GM18873 (cell line): ENCODE results near the gene ARHGAP24.
"Not testable (repeated sequence)": the region's sequence is repeated elsewhere in the genome, so short reads cannot be mapped to it uniquely, and the experiment has no call there.

Experiments used
- ATAC-seq: cut with Tn5 transposase; IDR thresholded peaks from one replicate; pipeline ENCODE4 v1.9.1; 2021; ENCODE audit warnings: mild to moderate bottlenecking, moderate library complexity, moderate number of reproducible peaks; ENCODE audit not compliant: unreplicated experiment, low FRiP score

Gene ARHGAP24

GRCh38 chr4:85829276-85830051 lies 354.5 kb downstream of the ARHGAP24 start:
- ATAC-seq, result no peak

DNA sequence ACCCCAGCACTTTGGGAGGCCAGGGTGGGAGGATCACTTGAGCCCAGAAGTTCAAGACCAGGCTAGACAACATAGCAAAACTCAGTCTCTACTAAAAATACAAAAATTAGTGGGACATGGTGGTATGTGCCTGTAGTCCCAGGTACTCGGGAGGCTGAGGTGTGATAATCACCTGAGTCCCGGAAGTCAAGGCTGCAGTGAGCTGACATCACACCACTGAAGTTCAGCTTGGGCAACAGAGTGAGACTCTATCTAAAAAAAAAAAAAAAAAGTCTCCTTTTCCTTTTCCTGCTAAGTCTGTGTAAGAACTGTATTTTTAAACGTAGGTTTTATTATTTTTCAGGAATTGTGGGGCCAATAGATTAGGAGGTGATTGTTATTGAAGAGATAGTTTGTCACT lies 356.7 kb downstream of the ARHGAP24 start:
- no peak for ATAC-seq

DNA sequence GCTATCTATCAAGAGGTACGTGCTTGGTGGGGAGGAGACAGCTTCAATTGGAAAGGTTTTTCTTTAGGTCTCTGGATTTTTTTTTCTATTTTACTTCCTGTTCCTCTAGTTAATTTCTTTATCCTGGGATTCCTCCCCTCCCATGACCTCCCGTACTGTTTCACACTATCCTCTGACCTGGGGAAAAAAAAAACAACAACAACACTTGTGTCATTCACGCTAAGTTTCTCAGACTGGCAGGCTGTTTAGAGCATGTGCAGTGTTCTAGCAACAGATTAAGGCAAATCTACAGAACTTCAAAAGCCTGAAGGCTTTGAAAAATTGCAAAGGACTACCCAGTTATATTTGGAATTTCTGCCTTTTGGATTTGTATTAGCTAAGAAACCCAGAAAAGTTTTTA lies 358.4 kb downstream of the ARHGAP24 start:
- ATAC-seq, result no peak

- ATAC-seq, result no peak
Observed at GRCh38 chr4:85834934-85835333, 360.0 kb downstream of the ARHGAP24 start.

GRCh38 chr4:85836588-85837438 lies 361.9 kb downstream of the ARHGAP24 start:
- ATAC-seq, result no peak

DNA sequence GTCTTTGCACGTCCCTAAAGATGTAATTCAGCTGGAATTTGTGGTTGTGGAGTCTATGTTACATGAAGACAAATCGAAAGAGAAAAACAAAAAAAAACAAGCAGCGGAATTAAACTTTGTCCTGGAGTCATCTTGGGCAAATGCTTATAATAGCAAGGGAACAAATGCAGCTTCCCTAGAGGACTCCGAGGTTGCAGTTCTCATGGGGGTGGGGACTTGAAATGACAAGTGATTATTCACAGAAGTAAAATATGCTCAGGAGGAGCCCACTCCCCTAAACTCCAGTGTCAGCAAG lies 362.4 kb downstream of the ARHGAP24 start:
- ATAC-seq, result no peak

GRCh38 chr4:85839981-85840451 lies 365.1 kb downstream of the ARHGAP24 start:
- not testable (repeated sequence) for ATAC-seq

DNA sequence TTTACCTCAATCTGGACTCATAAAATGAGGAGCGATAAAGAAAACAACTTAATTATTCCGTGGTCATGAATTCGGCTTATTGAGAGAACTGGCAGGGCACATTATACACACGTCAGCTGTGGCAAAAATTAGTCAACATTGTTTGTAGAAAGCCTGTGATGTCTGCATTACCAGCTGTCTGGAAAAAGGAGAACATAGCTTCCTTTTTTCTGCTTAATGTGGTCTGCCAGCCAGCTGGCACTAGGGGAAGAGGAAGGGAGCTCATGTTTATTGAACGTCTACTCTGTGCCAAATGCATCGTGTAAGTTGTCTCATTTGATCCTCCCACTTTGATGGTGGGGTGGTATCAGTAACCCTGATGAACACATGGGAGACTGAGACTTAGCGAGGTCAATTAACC lies 367.6 kb downstream of the ARHGAP24 start:
- no peak for ATAC-seq

DNA sequence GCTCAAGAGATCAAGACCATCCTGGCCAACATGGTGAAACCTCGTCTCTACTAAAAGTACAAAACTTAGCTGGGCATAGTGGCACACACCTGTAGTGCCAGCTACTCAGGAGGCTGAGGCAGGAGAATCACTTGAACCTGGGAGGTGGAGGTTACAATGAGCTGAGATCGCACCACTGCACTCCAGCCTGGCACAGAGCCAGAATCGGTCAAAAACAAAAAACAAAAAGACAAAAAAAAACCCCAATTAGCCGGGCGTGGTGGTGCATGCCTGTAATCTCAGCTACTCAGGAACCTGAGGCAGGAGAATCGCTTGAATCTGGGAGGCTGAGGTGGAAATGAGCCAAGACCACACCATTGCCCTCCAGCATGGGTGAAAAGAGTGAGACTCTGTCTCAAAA lies 378.8 kb downstream of the ARHGAP24 start:
- ATAC-seq, result not testable (repeated sequence)

GRCh38 chr4:85854546-85854945 lies 379.6 kb downstream of the ARHGAP24 start:
- no peak for ATAC-seq

DNA sequence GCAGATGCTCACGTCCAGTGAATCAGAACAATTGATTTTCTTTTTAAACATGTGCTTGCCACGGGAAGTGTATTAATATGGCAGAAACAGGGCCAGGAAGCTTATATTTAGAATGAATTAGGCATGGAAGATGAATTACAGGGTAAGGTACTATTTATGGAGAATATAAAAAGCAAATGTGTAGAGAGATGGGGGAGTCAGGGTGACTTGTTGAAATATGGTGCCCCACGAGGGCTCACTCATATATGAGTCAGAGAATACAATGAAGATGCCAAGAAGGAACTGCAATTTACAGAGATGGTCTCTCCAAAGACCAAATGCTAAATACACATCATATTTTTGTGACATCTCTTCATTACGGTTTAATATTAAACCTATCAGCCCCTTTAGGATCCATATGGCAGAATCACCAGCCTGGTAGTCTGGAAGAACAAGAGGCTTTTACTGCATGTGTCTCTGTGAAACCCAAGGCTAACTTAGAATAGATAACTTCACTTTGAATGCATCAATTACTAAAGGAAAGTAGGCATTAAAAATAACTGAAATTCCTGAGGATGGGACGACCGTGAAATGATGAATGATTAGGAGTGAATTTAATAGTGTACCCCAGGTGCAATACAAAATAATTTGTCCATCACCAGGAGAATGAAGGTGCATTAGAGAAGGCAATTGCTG lies 385.3 kb downstream of the ARHGAP24 start:
- no peak for ATAC-seq

DNA sequence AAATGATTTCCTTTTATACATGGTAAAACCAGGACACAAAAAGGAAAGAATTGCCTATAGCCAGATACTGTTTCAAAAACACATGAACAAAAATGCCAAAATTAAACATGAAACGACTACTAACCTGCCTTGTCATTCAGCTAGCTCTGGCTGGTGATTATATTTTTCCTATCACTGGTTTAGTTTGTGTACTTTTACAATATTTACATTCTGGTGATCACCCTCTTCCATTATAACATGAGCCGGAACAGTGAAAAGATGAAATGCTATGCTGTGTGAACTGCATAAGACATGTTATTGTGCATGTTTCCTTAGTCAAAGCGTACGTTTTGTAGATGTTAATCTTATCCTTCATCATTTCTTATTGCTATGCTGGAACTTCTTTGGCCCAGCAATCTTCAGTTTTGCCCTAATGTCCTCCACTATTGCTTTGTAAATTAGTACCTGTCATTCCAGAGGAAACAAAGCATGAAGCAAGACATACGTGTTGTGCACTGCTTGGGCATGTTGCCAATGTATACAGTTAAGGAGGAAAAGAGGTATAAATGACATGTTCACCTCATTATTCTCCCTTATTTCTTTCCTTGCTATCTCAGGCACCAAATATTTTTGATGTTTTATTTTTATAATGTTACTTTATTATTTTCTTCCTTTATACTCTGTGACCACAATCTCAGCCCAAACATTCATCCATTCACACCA lies 386.3 kb downstream of the ARHGAP24 start:
- ATAC-seq, result no peak

DNA sequence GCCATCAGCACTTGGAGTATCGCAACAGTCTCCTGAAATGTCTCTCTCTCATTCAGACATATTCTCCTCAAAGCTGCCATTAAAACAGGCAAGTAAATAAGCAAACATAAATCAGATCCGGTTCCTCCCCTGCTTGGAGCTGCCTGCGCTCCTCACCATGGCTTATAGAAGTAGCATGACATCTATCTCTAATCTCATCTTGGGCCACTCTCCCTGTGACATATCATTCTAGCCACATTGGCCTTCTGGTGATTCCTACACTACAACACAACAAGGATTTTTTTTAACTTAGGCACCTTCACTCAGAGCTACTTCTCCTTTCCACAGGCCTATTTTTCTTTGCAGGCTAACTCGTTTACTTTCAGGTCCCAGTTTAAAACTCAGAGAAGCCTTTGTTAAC lies 387.9 kb downstream of the ARHGAP24 start:
- no peak for ATAC-seq

DNA sequence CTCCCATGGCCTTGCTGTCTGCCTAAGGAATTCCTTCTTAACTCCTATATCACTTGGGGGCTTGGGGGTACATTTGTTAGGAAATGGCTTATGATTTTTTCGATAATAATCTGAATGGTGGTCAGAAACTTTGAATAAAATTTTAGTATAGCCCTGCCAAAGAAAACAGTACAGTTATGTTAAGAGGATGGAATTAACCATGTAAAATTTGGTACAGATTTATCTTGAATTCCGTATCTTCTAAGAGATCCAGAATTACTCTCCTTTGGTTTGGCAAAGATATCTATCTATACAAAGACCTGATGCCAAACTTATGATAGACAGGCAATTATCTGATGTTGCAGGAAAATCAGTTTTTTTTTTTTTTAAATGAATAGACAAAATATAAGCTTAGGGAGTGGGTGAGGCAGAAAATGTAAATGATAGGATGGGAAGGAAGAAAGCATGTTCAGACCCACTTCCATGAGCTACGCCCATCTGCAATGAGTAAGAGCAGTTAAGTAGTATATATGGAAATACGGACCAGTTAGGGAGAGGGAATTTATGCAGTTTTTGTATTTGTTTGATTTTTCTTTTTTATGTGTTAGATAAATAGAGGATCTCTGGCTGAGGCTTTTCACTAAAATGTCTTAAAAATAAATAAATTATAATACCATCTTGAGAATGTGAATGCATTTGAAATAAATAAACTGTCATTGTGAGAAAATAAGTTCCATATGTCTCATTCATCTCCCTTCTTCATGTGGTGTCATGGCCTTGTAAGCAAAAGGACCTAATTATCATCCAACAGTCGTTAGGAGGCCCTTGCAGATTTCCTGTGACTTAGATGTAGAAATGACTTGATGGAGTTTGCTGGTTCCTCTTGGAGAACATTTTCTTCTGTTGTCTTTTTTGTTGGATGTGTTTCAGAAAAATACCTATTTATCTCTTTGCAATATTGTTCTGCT lies 389.6 kb downstream of the ARHGAP24 start:
- no peak for ATAC-seq

- no peak for ATAC-seq
Observed at GRCh38 chr4:85865256-85865655, 390.3 kb downstream of the ARHGAP24 start.

DNA sequence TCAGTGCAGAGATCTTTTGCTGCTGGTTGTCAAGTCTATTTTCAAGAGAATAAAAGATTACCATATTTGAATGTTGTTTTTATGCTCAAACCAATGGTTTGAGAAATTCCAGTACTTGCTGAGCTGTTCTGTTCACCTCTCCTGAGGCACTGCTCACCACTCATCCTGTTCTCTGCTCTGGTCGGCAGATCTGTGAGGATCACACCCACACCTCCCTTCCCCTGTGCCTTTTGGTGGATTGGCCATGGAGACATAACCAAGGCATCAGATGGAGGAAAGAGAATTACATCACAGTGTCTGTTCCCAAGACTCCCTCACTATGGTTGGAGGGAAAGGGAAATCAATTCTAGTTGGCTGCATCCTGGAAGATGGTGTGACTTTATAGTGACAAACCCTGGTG lies 391.6 kb downstream of the ARHGAP24 start:
- ATAC-seq, result no peak

- ATAC-seq, result no peak
Observed at GRCh38 chr4:85867271-85867670, 392.3 kb downstream of the ARHGAP24 start.

GRCh38 chr4:85869181-85869580 lies 394.2 kb downstream of the ARHGAP24 start:
- ATAC-seq, result no peak

- no peak for ATAC-seq
Observed at GRCh38 chr4:85870298-85871083, 395.5 kb downstream of the ARHGAP24 start.
